SK-N-SH treated with all-trans-retinoic acid at 6 μM for 48 hours (cell line): ENCODE measurements around the gene KPNB1.

ENCODE experiments used
- GLIS3 ChIP-seq: fragments of 250-450 bp; sonication (Bioruptor Pico); IDR thresholded peaks from 2 replicates; pipeline ENCODE4 v1.5.0; 2020; ENCODE audit warnings: mild to moderate bottlenecking, moderate library complexity
- ISL1 ChIP-seq: fragments of 250-450 bp; sonication (Bioruptor Pico); IDR thresholded peaks from 2 replicates; pipeline ENCODE4 v2.1.2; 2022; ENCODE audit warnings: mild to moderate bottlenecking, moderate library complexity
- PATZ1 ChIP-seq: fragments of 250-450 bp; sonication (Bioruptor Pico); IDR thresholded peaks from 2 replicates; pipeline ENCODE4 v1.8.0; 2020; ENCODE audit warnings: mild to moderate bottlenecking, moderate library complexity, borderline replicate concordance
- PPARA ChIP-seq: fragments of 250-450 bp; sonication (Bioruptor Pico); IDR thresholded peaks from 2 replicates; pipeline ENCODE4 v1.5.0; 2020; ENCODE audit warnings: mild to moderate bottlenecking, borderline replicate concordance
- RARB ChIP-seq: fragments of 250-450 bp; sonication (Bioruptor Pico); IDR thresholded peaks from 2 replicates; pipeline ENCODE4 v1.8.0; 2021; ENCODE audit warnings: mild to moderate bottlenecking, moderate library complexity
- TOX ChIP-seq: fragments of 250-450 bp; sonication (Bioruptor Pico); IDR thresholded peaks from 2 replicates; pipeline ENCODE4 v1.8.0; 2021; ENCODE audit warnings: mild to moderate bottlenecking, moderate library complexity, borderline replicate concordance
- TSHZ2 ChIP-seq: fragments of 250-450 bp; sonication (Bioruptor Pico); IDR thresholded peaks from 2 replicates; pipeline ENCODE4 v1.5.0; 2020; ENCODE audit warnings: mild to moderate bottlenecking, moderate library complexity
- ZNF70 ChIP-seq: fragments of 450-650 bp; formaldehyde crosslinking; IDR thresholded peaks from 2 replicates; pipeline ENCODE4 v1.5.0; 2020; ENCODE audit warnings: mild to moderate bottlenecking, moderate library complexity

- TF ChIP-seq ZNF70 (CRISPR knock-in tag): no peak
- TF ChIP-seq PPARA (CRISPR knock-in tag): no peak
- no peak for TF ChIP-seq GLIS3 (CRISPR knock-in tag)
- no peak for TF ChIP-seq ISL1 (CRISPR knock-in tag)
- TF ChIP-seq PATZ1: no peak
- no peak for TF ChIP-seq TSHZ2 (CRISPR knock-in tag)
- no peak for TF ChIP-seq TOX (CRISPR knock-in tag)
- TF ChIP-seq RARB (CRISPR knock-in tag): no peak
These were observed 15.9 kb downstream of the KPNB1 start for GRCh38 chr17:47665655-47666054.
